Stimulated activated CD4-positive, alpha-beta T cell treated with anti-CD3 and anti-CD28 coated beads, Interleukin-2, amount 100 ng/mL, for 24 hours (primary cell): ENCODE results near the gene RBM20.
"Not testable (repeated sequence)": the region's sequence is repeated elsewhere in the genome, so short reads cannot be mapped to it uniquely, and the experiment has no call there.

ENCODE experiments used
- DNase-seq, 2 donors: peaks; one replicate each; pipeline ENCODE4 v3.0.0-alpha.2; 2020

The RBM20 gene

GRCh38 chr10:110706690-110707098, 62.6 kb downstream of the RBM20 start:
- no peak for DNase-seq

- DNase-seq = no peak
These were observed 64.8 kb downstream of the RBM20 start for GRCh38 chr10:110708776-110709443.

GRCh38 chr10:110709444-110709828, 65.3 kb downstream of the RBM20 start:
- DNase-seq = no peak

GRCh38 chr10:110709964-110710587, 65.9 kb downstream of the RBM20 start:
- no peak for DNase-seq

- no peak for DNase-seq
These were observed 66.5 kb downstream of the RBM20 start for GRCh38 chr10:110710621-110711020.

- no peak for DNase-seq
These were observed 67.2 kb downstream of the RBM20 start for GRCh38 chr10:110711382-110711781.

GRCh38 chr10:110714356-110714755, 70.2 kb downstream of the RBM20 start:
- DNase-seq = no peak

- no peak for DNase-seq
These were observed 73.8 kb downstream of the RBM20 start for GRCh38 chr10:110717781-110718589.

- DNase-seq = no peak
These were observed 77.4 kb downstream of the RBM20 start for GRCh38 chr10:110721406-110722038.

GRCh38 chr10:110723224-110723891, 79.2 kb downstream of the RBM20 start:
- no peak for DNase-seq

- no peak for DNase-seq
These were observed 80.2 kb downstream of the RBM20 start for GRCh38 chr10:110724116-110724921.

GRCh38 chr10:110724937-110725336, 80.8 kb downstream of the RBM20 start:
- DNase-seq = no peak

- DNase-seq = no peak
These were observed 81.9 kb downstream of the RBM20 start for GRCh38 chr10:110725801-110726630.

GRCh38 chr10:110727785-110728184, 83.6 kb downstream of the RBM20 start:
- not testable (repeated sequence) for DNase-seq

GRCh38 chr10:110730345-110731050, 86.4 kb downstream of the RBM20 start:
- no peak for DNase-seq

- no peak for DNase-seq
These were observed 89.2 kb downstream of the RBM20 start for GRCh38 chr10:110733218-110733952.

- no peak for DNase-seq
These were observed 91.5 kb downstream of the RBM20 start for GRCh38 chr10:110735620-110736027.

- no peak for DNase-seq
These were observed 93.9 kb downstream of the RBM20 start for GRCh38 chr10:110737886-110738634.

GRCh38 chr10:110739811-110740271, 95.7 kb downstream of the RBM20 start:
- peak in 1 of 2 donors; percentile 28 for DNase-seq
